Colon (tissue), 2 donors: ENCODE measurements around the gene OLFML1.

Experiments used
- FAIRE-seq: peaks from 2 replicates; lab custom pipeline; 2012; peaks lifted over from hg19 to GRCh38; lab: Jason Lieb, UNC
- donor health status: control.
- donor health status: control.

The OLFML1 gene

DNA sequence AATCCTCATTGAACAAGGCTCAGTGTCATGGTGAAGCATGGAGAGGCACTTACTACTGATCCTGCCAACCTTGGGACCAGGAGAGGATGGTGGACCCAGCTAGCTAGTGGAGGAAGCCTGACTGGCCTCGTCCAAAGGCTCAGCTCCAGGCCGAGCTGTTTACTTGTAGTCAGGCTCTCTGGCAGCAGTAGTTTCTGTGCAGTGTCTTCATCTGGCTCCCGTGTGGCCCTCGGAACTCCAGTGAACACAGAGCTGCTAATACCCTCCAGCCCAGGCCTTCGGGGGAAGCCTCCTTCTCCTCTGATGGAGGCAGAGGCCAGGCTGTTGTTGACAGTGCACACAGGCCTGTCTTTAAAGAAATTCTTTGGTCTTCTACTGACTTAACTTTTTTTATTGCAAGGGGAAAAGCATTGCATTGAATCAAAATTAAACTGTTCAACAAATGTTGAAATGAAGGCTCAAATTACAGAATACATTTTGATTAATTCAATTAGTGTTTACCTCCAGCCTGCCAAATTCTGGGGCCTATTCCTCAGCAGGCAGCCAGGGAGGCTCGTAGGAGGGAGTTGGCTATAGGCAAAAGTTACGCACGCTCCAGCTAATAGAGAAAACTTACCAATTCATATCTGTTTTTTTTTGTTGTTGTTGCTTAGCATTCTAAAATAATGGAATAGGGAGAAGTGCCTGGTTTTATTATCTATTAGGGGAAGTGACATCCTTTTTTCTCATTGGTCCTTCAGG is 47.3 kb downstream of the OLFML1 start:
- FAIRE-seq, result no peak

DNA sequence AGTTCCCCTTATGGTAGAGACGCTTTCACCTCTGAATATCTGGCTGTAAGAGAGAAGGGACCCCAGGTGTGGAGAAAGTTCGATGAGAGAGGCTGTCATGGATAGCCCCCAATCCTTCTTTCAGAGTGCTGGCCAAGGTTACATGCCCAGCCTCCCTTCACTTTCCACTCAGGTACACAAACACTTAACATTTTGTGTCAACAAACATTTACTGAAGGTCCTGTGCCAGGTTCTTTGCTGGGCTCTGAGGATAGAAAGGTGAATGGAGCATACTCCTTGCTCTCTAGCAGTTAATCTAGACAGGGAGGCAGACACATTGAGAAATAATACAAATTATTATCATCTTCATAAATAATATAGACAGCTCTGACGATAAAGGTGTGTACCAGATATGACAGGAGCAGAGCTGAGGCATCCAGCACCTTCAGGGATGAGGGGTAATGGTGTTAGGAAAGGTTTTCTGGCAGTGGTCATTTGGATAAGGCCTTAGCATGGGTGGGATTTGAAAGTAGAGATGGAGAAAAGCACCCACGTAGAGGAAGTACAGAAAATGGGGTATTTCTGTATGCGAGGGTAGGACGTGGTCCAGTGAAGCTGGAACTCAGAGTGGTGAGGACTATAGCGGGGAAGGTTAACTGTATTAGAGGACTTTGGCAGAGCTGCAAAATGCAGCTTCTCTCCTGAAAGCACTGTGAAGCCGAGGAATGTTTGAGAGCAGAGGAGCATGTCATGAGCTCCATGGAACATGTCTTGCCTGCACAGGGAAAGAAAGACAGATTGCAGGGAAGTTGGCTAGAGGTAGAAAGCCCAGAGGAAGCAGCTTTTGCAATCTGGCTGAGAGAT is 48.1 kb downstream of the OLFML1 start:
- FAIRE-seq, result no peak

DNA sequence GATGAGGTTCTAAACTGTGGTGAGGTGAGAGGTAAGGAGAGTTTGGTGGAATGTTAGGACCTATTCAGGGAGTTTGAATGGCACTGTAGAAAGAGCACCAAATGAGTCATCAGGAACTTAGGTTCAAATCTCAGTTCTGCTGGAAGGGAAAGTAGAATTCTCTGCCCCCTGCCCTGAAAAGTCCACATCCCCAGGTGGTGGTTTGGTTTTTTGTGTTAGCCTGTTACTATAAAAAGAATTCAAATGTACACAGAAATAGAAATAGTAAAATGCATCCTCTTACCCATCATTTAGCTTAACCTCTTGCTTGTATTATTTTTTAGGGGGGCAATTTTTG is 48.7 kb downstream of the OLFML1 start:
- FAIRE-seq, result no peak

DNA sequence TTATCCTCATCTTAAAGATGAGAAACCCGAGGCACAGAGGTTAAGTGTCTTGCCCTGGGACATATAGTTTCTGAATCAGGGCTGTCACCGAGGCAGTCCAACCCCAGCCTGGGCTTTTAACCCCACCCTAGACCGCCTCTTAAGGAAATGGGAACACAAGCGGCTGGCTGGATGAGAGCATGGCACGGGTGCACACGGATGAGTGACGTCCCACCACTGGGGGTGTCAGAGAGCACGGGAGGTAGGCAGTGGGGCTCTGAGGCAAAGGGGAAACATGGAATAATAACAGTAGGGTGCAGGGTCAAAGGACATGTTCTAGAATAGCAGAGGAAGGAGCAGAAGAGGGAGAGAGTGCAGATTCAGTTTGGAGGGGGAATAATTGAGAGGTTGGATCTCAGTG is 50.8 kb downstream of the OLFML1 start:
- FAIRE-seq, result no peak

- no peak for FAIRE-seq
Observed at GRCh38 chr11:7537265-7537664, 52.0 kb downstream of the OLFML1 start.

- FAIRE-seq, result no peak
Observed at GRCh38 chr11:7538031-7538430, 52.7 kb downstream of the OLFML1 start.

- FAIRE-seq, result no peak
Observed at GRCh38 chr11:7538466-7539454, 53.5 kb downstream of the OLFML1 start.

- FAIRE-seq, result no peak
Observed at GRCh38 chr11:7540830-7541555, 55.7 kb downstream of the OLFML1 start.

DNA sequence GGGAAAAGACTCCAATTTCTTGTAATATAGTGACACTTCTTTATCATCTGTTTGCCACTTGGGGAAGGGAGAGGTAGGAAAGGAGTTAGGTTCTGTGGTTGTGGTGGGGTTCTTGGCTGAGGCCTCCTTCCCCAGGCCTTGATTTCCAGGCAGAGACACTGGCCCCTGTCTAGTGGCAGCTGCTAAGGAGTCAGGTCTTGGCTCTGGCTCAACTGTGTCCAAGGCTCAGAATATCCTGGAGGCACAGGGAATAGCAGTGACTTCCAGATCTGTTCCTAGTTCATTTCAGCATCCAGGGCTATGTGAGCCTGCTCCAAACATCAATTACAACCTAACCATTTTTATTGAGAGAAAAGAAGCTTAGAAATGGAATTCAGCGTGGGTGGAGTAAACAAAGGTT is 58.0 kb downstream of the OLFML1 start:
- no peak for FAIRE-seq

DNA sequence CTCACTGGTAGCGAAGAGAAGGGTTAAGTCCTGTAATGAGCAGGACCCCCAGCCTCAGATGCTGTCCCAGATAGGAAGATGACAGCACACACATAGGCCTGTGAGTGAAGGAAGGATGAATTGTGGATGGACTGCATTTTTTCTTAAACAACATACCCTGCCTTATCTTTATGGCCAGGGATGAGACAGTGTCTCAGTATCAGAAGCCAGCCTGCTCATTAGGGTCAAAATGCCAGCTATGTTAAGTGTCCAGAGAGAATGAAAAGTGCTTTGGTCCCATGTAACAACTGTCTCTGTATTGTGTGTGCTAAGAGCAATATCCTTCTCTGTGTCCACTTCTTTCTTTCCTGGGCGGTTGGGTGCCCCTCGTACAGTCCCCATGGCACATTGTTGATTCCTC is 58.7 kb downstream of the OLFML1 start:
- FAIRE-seq, result no peak

DNA sequence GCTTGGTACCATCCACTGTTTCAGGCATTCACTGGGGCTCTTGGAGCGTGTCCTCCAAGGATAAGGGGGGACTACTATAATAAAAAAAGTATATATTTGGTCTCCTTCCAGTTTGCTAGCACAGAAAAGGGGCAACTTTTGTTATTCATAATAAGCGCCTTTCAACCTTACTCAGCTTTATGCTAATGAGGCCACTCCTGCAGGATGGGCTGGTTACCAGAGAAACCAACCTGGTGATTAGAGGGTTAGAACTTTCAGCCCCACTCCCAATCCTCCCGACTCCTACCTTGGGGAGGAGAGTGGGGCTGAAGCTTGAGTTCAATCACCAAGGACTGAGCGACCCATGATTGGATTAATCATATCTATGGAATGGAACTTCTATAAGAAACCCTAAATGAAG is 60.3 kb downstream of the OLFML1 start:
- no peak for FAIRE-seq

GRCh38 chr11:7546324-7546791 is 61.1 kb downstream of the OLFML1 start:
- FAIRE-seq, result no peak

GRCh38 chr11:7547687-7548086 is 62.4 kb downstream of the OLFML1 start:
- no peak for FAIRE-seq

DNA sequence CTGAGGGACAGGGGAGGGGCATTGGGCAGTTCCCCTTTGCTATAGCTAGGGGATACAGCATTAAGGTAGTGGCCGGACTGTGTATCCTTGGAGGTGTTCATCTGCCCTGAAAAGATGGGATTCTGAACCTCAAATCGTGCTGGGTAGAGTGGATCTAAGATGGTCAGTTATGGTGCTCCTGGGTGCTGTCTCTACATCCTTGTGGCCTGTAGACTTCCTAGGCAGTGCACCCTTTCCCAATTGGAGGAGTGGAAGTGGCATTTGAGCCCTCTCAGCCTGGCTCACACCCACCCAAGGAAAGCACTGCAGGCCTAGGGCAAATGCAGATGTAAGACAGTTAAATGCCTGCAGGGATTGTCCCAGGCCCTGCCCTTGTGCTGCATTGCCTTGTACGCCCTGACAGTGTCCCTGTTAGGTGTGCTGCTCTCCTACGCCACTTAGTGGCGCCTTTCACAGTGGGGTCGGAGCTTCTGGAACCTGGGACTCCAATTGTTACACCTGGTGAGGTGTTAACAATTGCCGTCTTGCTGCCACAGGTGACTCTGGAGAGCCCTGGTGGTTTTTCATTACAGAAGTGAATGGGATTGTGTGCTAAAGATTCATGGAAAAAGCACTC is 63.5 kb downstream of the OLFML1 start:
- no peak for FAIRE-seq

DNA sequence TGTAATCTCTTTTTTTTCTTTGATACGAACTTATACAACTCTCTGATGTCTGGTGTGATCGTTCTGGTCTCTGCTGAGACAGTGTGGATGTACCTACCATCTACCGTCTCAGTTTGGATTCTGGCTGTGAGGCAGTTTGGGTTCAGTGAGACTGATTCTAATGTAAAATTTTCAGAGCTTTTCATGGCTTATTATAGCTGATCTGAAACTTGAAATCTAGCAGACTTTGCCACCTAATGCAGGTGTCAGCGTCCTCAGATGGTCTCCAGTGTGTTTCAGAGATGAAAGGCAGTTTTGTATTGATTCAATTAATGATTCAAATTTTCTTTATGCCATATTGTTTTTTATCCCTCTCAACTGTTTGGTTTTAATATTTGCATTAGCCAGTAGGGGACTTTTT is 64.4 kb downstream of the OLFML1 start:
- no peak for FAIRE-seq

- no peak for FAIRE-seq
Observed at GRCh38 chr11:7551571-7551970, 66.3 kb downstream of the OLFML1 start.

DNA sequence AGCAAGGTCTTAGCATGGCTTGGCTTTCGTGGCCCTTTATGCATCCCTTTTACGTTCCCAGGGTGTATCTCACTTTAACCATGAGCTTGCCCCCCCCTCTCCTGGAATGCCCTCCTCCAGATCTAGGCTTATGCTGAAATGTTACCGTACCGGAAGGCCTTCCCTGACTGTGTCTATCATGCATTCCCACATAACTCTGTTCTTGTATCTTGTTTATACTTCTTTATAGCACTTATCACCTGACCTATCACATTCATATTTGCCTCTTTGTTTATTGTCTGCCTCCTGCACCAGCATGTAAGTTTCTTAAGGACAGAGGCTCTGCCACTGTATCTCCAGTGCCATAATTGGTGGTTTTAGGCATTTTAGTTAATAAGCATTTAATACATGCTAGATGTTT is 67.4 kb downstream of the OLFML1 start:
- FAIRE-seq, result no peak

GRCh38 chr11:7555052-7555699 is 69.9 kb downstream of the OLFML1 start:
- FAIRE-seq, result no peak

DNA sequence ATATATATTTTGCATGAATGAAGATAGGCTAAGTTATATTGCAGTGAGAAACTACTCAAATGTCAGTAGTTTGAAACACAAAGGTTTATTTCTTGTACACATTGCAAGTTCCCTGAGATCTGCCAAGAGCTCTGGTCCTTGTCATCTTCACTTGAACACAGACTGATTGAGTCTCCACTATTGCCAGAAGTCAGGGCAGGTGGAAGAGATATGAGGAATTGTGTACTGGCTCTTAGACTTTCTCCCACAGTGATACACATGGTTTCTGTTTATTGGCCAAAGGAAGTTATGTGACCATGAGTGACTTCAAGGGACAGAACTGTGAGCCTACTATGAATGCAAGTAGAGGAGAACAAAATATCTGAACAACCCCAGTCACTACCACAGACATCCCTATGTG is 72.7 kb downstream of the OLFML1 start:
- FAIRE-seq, result no peak

- FAIRE-seq, result no peak
Observed at GRCh38 chr11:7559398-7560283, 74.3 kb downstream of the OLFML1 start.
